ENCODE data around the gene DCTN4.

DNA sequence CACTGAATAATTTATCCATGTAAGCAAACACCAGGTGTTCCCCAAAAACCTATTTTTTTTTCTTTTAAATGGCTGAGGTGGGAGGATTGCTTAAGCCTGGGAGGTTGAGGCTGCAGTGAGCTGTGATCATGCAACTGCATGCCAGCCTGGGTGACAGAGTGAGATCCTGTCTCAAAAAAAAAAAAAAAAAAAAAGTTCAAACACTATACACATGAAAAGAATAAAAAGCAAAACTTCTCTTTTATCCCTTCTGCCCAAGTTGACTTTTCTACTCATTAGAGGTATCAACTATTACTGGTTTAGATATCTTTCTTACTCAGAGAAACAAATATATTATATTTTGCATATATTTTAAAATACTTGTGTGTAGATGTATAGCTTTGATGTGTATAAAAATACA lies 17.8 kb downstream of the DCTN4 start:
- TF ChIP-seq CTCF (IDR thresholded peaks at IDR 0.05; ENCODE audit: low read depth, low read length), result no peak
- TF ChIP-seq, protein P1, sequence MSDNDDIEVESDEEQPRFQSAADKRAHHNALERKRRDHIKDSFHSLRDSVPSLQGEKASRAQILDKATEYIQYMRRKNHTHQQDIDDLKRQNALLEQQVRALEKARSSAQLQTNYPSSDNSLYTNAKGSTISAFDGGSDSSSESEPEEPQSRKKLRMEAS (IDR thresholded peaks at IDR 0.05; ENCODE audit: low read depth, low read length), result no peak
- no peak for TF ChIP-seq POLR2A (IDR thresholded peaks at IDR 0.05; ENCODE audit: extremely low read depth, insufficient read length)
